Daoy (cell line): ENCODE measurements around the gene KLF3. TPM values are rescaled to one million over a fixed set of nuclear protein-coding genes. Genes with fewer than 3 reads are reported as not detected.

Experiments
- DNase-seq: peaks from one replicate; pipeline ENCODE4 v3.0.0-alpha.2; 2015; ENCODE audit warnings: low read depth
- total RNA-seq: library from RNA; depleted of rRNA; stranded (reverse); fragments of >200 nt; shearing (Covaris generic); gene quantifications from 2 replicates; pipeline ENCODE4 v1.2.3, GENCODE V29; 2014

Gene KLF3
- total RNA-seq, 1 experiment from 2014 or later, result 5.0 TPM

GRCh38 chr4:38694330-38694729 lies 30.3 kb downstream of the KLF3 start:
- DNase-seq, result no peak

GRCh38 chr4:38695809-38696208 lies 31.8 kb downstream of the KLF3 start:
- DNase-seq, result no peak

GRCh38 chr4:38696697-38697096 lies 32.7 kb downstream of the KLF3 start:
- no peak for DNase-seq

- no peak for DNase-seq
Observed at GRCh38 chr4:38698176-38698575, 34.2 kb downstream of the KLF3 start.

GRCh38 chr4:38699112-38699511 lies 35.1 kb downstream of the KLF3 start:
- no peak for DNase-seq

GRCh38 chr4:38703635-38704034 lies 39.6 kb downstream of the KLF3 start:
- no peak for DNase-seq

GRCh38 chr4:38704622-38705154 lies 40.7 kb downstream of the KLF3 start:
- no peak for DNase-seq

- DNase-seq, result no peak
Observed at GRCh38 chr4:38706301-38706700, 42.3 kb downstream of the KLF3 start.

- DNase-seq, result no peak
Observed at GRCh38 chr4:38710053-38710452, 46.1 kb downstream of the KLF3 start.

GRCh38 chr4:38711066-38711465 lies 47.1 kb downstream of the KLF3 start:
- DNase-seq, result no peak

- no peak for DNase-seq
Observed at GRCh38 chr4:38715050-38715449, 51.1 kb downstream of the KLF3 start.

GRCh38 chr4:38716256-38716655 lies 52.3 kb downstream of the KLF3 start:
- no peak for DNase-seq

- DNase-seq, result no peak
Observed at GRCh38 chr4:38717604-38718003, 53.6 kb downstream of the KLF3 start.

- no peak for DNase-seq
Observed at GRCh38 chr4:38723114-38723513, 59.1 kb downstream of the KLF3 start.

- DNase-seq, result peak; percentile 8
Observed at GRCh38 chr4:38723726-38724474, 59.9 kb downstream of the KLF3 start.

GRCh38 chr4:38724475-38724808 lies 60.4 kb downstream of the KLF3 start:
- DNase-seq, result no peak

GRCh38 chr4:38728631-38729141 lies 64.7 kb downstream of the KLF3 start:
- peak; percentile 13 for DNase-seq

GRCh38 chr4:38730493-38730829 lies 66.5 kb downstream of the KLF3 start:
- DNase-seq, result no peak

- DNase-seq, result peak; percentile 79
Observed at GRCh38 chr4:38730830-38731646, 67.0 kb downstream of the KLF3 start.

- no peak for DNase-seq
Observed at GRCh38 chr4:38733663-38734062, 69.7 kb downstream of the KLF3 start.

GRCh38 chr4:38734446-38734845 lies 70.4 kb downstream of the KLF3 start:
- DNase-seq, result no peak

- DNase-seq, result no peak
Observed at GRCh38 chr4:38734911-38735310, 70.9 kb downstream of the KLF3 start.

GRCh38 chr4:38735870-38736269 lies 71.9 kb downstream of the KLF3 start:
- DNase-seq, result no peak
